GM21786 (cell line): ENCODE results near the gene GNG7.
"Not testable (repeated sequence)": the region's sequence is repeated elsewhere in the genome, so short reads cannot be mapped to it uniquely, and the experiment has no call there.

ENCODE experiments used
- ATAC-seq: cut with Tn5 transposase; IDR thresholded peaks from one replicate; pipeline ENCODE4 v1.9.1; 2021; ENCODE audit not compliant: unreplicated experiment

The GNG7 gene

DNA sequence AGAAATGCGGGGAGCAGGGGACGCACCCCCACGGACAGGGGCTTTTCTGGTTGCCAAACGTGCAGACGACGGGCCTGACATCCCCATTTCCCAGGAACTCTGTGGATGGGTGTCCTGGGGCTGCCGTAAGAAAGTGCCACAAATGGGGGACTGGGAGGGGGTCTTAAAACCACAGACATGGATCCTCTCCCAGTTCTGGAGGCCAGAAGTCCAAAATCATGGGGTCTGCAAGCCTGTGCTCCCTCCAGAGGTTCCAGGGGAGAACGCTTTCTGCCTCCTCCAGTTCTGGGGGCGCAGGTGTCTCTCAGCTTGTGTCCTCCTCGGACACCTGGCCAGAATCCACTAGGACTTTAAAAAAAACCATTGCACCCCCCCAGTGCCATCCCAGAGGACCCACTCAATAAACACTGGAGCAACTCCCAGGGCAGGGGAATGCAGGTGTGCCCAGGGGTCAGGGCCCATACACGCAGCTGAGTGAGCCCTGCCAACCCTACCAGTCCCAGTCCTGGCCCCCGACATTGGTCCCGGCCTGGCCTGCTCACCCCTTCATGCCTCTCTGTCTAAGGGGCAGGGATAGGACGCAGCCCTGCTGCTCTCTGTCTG is 122.7 kb downstream of the GNG7 start:
- no peak for ATAC-seq

- ATAC-seq, result no peak
Measured at GRCh38 chr19:2578901-2579677, 123.4 kb downstream of the GNG7 start.

DNA sequence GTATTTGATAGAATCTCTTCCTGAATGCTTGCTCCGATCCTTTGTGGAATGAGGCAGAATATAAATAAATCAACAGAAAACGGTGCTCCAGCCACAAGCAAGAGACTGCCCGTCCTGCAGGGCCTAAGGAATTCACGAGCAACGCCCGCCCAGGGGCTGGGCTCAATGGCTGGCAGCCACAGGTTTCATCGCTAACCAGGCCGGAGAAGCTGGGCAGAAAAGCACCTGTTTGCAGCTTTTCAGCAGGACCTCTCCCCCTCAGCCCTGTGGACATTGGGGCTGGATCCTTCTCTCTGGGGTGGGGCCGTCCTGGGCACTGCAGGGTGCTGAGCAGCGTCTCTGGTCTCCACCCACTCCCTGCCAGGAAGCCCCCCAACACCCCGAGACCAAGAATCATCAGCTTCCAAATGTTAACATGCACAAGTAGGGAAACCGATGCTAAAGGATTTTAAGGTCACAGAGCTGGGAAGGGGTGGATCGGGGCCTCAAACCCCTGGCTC is 124.1 kb downstream of the GNG7 start:
- no peak for ATAC-seq

GRCh38 chr19:2577722-2578335 is 124.7 kb downstream of the GNG7 start:
- ATAC-seq, result no peak

DNA sequence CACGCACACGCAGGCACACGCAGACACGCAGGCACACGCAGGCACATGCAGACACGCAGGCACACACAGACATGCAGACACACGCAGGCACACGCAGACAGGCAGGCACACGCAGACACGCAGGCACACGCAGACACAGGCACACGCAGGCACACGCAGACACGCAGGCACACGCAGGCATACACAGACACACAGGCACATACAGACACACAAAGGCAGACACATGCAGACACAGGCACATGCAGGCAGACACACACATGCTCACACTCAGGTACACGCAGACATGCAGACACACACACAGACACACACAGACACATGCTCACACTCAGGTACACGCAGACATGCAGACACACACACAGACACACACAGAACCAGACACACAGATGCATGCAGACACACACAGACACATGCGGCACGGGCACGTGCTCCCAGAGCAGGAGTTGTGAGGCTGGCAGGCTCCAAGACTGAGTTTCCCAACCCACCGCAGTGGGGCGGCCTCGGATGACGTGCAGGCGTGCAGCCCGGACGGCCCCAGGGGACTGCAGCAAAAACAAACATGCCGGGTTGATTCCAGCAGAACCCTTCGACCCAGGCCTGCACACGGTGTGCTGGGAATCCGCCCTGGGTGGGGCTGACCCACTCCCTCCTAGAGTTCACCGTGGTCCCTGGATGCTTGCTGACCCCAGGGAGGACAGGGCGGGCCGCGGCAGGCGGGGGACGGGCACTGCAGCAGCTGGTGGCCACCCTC is 126.6 kb downstream of the GNG7 start:
- ATAC-seq, result no peak

DNA sequence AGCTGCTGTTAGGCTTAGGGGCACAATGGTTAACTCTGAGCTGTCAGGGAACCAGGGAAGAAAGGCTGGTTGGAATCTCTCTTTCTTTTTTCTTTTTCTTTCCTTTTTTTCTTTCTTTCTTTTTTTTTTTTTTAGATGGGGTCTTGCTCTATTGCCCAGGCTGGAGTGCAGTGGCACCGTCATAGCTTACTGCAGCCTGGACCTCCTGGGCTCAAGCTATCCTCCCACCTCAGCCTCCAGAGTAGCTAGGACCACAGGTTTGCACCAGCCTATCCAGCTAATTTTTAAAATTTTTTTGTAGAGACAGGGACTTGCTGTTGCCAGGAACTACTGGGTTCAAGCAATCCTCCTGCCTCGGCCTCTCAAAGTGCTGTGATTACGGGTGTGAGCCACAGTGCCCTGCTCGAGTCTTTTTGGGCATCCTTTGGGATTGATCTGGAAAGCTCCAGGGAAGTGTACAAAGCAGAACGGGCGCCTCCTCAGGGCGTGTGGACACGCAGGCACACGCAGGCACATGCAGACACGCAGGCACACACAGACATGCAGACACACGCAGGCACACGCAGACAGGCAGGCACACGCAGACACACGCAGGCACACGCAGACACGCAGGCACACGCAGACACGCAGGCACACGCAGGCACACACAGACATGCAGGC is 127.4 kb downstream of the GNG7 start:
- no peak for ATAC-seq

GRCh38 chr19:2574478-2574931 is 128.0 kb downstream of the GNG7 start:
- no peak for ATAC-seq

DNA sequence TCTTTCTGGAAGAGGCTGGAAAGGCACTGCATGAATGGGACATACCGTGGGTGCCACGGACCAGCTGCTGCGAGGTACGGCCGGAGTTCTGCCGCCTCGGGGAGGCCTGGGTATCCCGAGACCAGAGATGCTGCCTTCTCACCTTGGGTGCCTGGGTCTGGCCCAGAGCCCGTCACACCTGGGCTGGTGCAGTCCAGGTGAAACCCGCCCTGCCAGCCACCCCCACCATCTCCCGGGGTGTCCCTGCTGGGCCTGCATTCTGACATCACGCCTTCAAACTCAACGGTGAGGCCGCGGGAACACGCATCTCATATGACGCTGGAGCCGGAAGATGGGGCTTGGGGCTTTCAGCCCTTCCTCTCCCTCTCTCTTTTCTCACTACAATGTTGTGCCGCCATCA is 128.6 kb downstream of the GNG7 start:
- no peak for ATAC-seq

DNA sequence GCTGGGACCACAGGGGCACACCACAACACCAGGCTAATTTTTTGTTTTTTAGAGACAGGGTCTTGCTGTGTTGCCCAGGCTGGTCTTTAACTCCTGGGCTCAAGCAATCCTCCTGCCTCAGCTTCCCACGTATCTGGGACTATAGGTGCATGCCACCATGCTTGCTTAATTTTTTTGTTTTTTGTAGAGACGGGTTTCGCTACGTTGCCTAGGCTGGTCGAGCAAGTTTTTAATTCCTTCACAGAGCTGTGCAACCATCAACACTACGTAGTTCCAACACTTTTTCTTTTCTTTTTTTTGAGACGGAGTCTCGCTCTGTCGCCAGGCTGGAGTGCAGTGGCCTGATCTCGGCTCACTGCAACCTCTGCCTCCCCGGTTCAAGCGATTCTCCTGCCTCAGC is 130.3 kb downstream of the GNG7 start:
- ATAC-seq, result not testable (repeated sequence)

- no peak for ATAC-seq
Measured at GRCh38 chr19:2569596-2570465, 132.7 kb downstream of the GNG7 start.

- no peak for ATAC-seq
Measured at GRCh38 chr19:2567996-2568395, 134.5 kb downstream of the GNG7 start.

DNA sequence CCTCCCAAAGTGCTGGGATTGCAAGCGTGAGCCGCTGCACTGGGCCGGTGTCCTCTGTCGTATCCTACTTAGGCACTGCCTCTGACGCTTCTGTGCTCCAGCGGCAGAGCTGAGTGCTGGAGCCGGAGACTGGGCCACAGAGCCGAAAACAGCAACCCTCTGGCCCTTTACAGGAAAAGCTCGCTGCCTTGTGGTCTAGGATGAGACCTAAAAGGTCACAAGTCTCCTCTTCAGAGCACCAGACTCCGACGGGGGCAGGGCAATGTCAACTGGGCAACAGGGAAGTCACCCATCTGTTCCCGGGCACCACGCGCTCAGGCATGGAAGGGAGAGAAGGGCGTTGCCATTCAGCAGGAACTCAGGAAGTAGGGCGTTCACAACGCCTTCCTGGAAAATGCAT is 134.9 kb downstream of the GNG7 start:
- no peak for ATAC-seq

DNA sequence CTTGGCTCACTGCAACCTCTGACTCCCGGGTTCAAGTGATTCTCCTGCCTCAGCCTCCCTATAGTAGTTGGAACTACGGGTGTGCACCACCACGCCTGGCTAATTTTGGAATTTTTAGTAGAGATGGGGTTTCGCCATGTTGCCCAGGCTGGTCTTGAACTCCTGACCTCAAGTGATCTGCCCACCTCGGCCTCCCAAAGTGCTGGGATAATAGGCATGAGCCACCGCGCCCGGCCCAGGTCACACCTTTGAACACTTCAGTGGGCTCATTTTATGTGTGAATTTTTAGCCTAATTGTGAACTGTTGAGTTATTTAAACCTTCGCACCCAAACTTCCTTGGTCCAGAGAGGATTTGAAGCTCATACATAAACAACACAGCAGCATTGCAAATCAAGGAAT is 138.9 kb downstream of the GNG7 start:
- ATAC-seq, result not testable (repeated sequence)

GRCh38 chr19:2561895-2562294 is 140.6 kb downstream of the GNG7 start:
- ATAC-seq, result peak; percentile 69

DNA sequence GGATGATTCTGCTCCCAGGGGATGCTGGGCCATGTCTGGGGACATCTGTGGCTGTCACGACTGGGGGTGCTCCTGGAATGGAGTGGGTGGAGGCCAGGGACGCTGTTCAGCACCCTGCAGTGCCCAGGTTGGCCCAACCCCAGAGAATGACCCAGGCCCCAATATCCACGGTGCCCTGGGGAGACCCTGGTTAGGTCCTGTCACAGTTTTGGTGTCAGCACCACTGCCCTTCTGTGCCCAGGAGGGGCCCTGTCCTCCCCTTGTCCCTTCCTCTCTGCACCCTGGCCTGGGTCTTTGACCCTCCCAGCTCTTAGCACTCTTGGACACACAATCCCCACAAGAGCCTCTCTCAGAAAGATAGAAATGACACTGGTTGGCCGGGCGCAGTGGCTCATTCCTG is 141.3 kb downstream of the GNG7 start:
- ATAC-seq, result no peak

GRCh38 chr19:2560369-2560768 is 142.1 kb downstream of the GNG7 start:
- no peak for ATAC-seq

- ATAC-seq, result no peak
Measured at GRCh38 chr19:2558543-2558942, 144.0 kb downstream of the GNG7 start.

- not testable (repeated sequence) for ATAC-seq
Measured at GRCh38 chr19:2558131-2558530, 144.4 kb downstream of the GNG7 start.

- ATAC-seq, result no peak
Measured at GRCh38 chr19:2557093-2557440, 145.4 kb downstream of the GNG7 start.
